Prostate gland (tissue), 2 donors: ENCODE data around the gene EPHA2. TPM values are rescaled to one million over a fixed set of nuclear protein-coding genes. Genes with fewer than 3 reads are reported as not detected.

Experiments
- DNase-seq: peaks from one replicate; pipeline ENCODE4 v3.0.0-alpha.2; 2019; ENCODE audit warnings: low spot score
- H3K27ac ChIP-seq, 2 donors: fragments of 200-600 bp; sonication (generic); 2 replicates each; pipeline ENCODE4 v1.5.1; 2017 to 2019
- H3K27me3 ChIP-seq: fragments of 200-600 bp; sonication (generic); replicated peaks from 2 replicates; pipeline ENCODE4 v1.5.1; 2019; ENCODE audit not compliant: insufficient read depth
- H3K36me3 ChIP-seq, 2 donors: fragments of 200-600 bp; sonication (generic); 1 replicate in 1 of 2; 2 replicates in 1 of 2; pipeline versions ENCODE4 v1.5.1 to v1.8.1; 2017 to 2019
- H3K4me1 ChIP-seq: fragments of 200-600 bp; sonication (generic); replicated peaks from 2 replicates; pipeline ENCODE4 v1.5.1; 2019
- H3K4me3 ChIP-seq, 2 donors: fragments of 200-600 bp; sonication (generic); 2 replicates each; pipeline ENCODE4 v1.5.1; 2017 to 2019
- H3K9me3 ChIP-seq: fragments of 200-600 bp; sonication (generic); 2 replicates; pipeline ENCODE4 v1.5.1; 2017
- CTCF ChIP-seq, 4 experiments: fragments of 200-600 bp in 2 of 4; fragments of 450-650 bp in 2 of 4; sonication (generic) in 2 of 4; IDR thresholded peaks; 1 replicate in 3 of 4; 2 replicates in 1 of 4; pipeline ENCODE4 v1.5.1; 2016 to 2019; ENCODE audit warnings: antibody characterized with exemption in 4 of 4, mild to moderate bottlenecking in 2 of 4, moderate library complexity in 2 of 4
- POLR2A ChIP-seq: fragments of 450-650 bp; IDR thresholded peaks from one replicate; pipeline ENCODE4 v1.6.1; 2016; ENCODE audit warnings: antibody characterized with exemption, mild to moderate bottlenecking
- POLR2AphosphoS5 ChIP-seq: sonication (generic); formaldehyde crosslinking; IDR thresholded peaks from one replicate; pipeline ENCODE4 v1.6.1; 2017; ENCODE audit warnings: antibody characterized with exemption
- WGBS: methylation state at CpG from one replicate; pipeline ENCODE4 v1.1.5; 2018; 5-methylcytosine and 5-hydroxymethylcytosine counted together
- intact Hi-C: fragments of 100-400 bp; cut with DNase I; formaldehyde crosslinking; loops from one replicate; pipeline ENCODE4 v1.14.2; 2022
- total RNA-seq, 2 donors: library from RNA; depleted of rRNA; stranded (reverse); fragments of >200 nt; gene quantifications; one replicate each; pipeline ENCODE4 v1.1.0, GENCODE V29; 2016

The EPHA2 gene
- total RNA-seq, 2 donors from 2014 or later = 14.8 to 17.7 TPM

GRCh38 chr1:16117369-16117768 lies 38.5 kb downstream of the EPHA2 start:
- TF ChIP-seq POLR2A (no peak), CTCF (IDR thresholded peaks at IDR 0.05) (no peak), POLR2AphosphoS5 (no peak)
- Histone ChIP-seq H3K36me3 (no peaks in the 10 kb centered on the region), H3K27me3 (no peaks in the 10 kb centered on the region), H3K9me3 (no peaks in the 10 kb centered on the region), H3K27ac (no peak overlapping the region), H3K4me1 (peaks cover 6% of the 10 kb centered on the region), H3K4me3 (no peak overlapping the region)
- intact Hi-C loops = no loop called here
- no peak for DNase-seq
- 78% methylated on average over 6 of the region's 6 CpGs for WGBS

- H3K9me3 ChIP-seq = no peaks in the 10 kb centered on the region
- H3K4me1 ChIP-seq = peaks cover under 1% of the 10 kb centered on the region
- H3K36me3 ChIP-seq = no peaks in the 10 kb centered on the region
- no peak overlapping the region for H3K4me3 ChIP-seq
- H3K27ac ChIP-seq = no peak overlapping the region
- intact Hi-C loops = no loop called here
- WGBS = 86% methylated on average over 8 of the region's 8 CpGs
- H3K27me3 ChIP-seq = no peaks in the 10 kb centered on the region
- TF ChIP-seq POLR2A (no peak), CTCF (IDR thresholded peaks at IDR 0.05) (no peak), POLR2AphosphoS5 (no peak)
- no peak for DNase-seq
Measured at GRCh38 chr1:16116625-16117024, 39.2 kb downstream of the EPHA2 start.

- no peak overlapping the region for H3K27ac ChIP-seq
- 82% methylated on average over 15 of the region's 16 CpGs for WGBS
- TF ChIP-seq POLR2A (no peak), POLR2AphosphoS5 (no peak), CTCF (IDR thresholded peaks at IDR 0.05) (no peak)
- DNase-seq = no peak
- no peaks in the 10 kb centered on the region for H3K36me3 ChIP-seq
- H3K4me1 ChIP-seq = no peaks in the 10 kb centered on the region
- intact Hi-C loops = no loop called here
- H3K9me3 ChIP-seq = no peaks in the 10 kb centered on the region
- no peaks in the 10 kb centered on the region for H3K27me3 ChIP-seq
- H3K4me3 ChIP-seq = no peak overlapping the region
Measured at GRCh38 chr1:16116002-16116401, 39.9 kb downstream of the EPHA2 start.

GRCh38 chr1:16115468-16115983 lies 40.3 kb downstream of the EPHA2 start:
- no peaks in the 10 kb centered on the region for H3K27me3 ChIP-seq
- WGBS = 60% methylated on average over 5 of the region's 6 CpGs
- H3K27ac ChIP-seq = no peak overlapping the region
- no peak overlapping the region for H3K4me3 ChIP-seq
- no peaks in the 10 kb centered on the region for H3K36me3 ChIP-seq
- intact Hi-C loops = no loop called here
- no peaks in the 10 kb centered on the region for H3K4me1 ChIP-seq
- H3K9me3 ChIP-seq = no peaks in the 10 kb centered on the region
- DNase-seq = no peak
- no peak for TF ChIP-seq POLR2AphosphoS5
- TF ChIP-seq CTCF (IDR thresholded peaks at IDR 0.05) = no peak
- no peak for TF ChIP-seq POLR2A
